Gastroesophageal sphincter (tissue), 3 donors: Measurements from ENCODE around the gene FBXO44.

Experiments
- EP300 ChIP-seq: sonication (generic); formaldehyde crosslinking; IDR thresholded peaks from one replicate; pipeline ENCODE4 v1.6.1; 2017; ENCODE audit warnings: antibody characterized with exemption, mild to moderate bottlenecking
- POLR2AphosphoS5 ChIP-seq: sonication (generic); formaldehyde crosslinking; IDR thresholded peaks from one replicate; pipeline ENCODE4 v1.6.1; 2017; ENCODE audit warnings: antibody characterized with exemption
- TF ChIP-seq, protein P1 (sequence below), 4 experiments: fragments of 200-600 bp in 2 of 4; fragments of 450-650 bp in 2 of 4; sonication (generic) in 1 of 4; IDR thresholded peaks; one replicate each; pipeline ENCODE4 v1.5.1; 2017 to 2019; ENCODE audit warnings: antibody characterized with exemption in 4 of 4, mild to moderate bottlenecking in 2 of 4, moderate library complexity in 2 of 4

DNA sequence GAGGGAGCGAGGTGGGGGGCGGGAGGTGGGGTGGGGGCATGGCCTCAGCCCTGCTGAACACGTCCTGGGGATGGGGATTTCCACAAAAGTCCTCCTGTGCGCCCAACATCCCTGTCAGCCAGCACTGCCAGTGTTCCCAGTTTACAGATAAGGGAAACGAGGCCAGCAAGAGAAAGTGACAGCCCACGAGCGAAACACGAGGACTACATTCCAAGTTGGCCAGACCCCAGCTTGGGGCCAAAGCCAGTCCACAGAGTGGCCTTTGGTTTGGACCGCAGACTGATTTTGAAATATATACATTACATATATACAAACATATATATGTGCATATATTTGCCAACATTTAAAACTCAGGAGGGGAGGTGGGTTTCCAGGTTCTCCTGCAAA, 5.4 kb upstream of the FBXO44 start:
- TF ChIP-seq, protein P1, sequence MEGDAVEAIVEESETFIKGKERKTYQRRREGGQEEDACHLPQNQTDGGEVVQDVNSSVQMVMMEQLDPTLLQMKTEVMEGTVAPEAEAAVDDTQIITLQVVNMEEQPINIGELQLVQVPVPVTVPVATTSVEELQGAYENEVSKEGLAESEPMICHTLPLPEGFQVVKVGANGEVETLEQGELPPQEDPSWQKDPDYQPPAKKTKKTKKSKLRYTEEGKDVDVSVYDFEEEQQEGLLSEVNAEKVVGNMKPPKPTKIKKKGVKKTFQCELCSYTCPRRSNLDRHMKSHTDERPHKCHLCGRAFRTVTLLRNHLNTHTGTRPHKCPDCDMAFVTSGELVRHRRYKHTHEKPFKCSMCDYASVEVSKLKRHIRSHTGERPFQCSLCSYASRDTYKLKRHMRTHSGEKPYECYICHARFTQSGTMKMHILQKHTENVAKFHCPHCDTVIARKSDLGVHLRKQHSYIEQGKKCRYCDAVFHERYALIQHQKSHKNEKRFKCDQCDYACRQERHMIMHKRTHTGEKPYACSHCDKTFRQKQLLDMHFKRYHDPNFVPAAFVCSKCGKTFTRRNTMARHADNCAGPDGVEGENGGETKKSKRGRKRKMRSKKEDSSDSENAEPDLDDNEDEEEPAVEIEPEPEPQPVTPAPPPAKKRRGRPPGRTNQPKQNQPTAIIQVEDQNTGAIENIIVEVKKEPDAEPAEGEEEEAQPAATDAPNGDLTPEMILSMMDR (IDR thresholded peaks at IDR 0.05), result no peak
- TF ChIP-seq POLR2AphosphoS5, result no peak
- no peak for TF ChIP-seq EP300
